GM12891 (cell line): ENCODE data around the gene MTTP.

Experiments used
- POLR2A ChIP-seq: IDR thresholded peaks from 2 replicates; pipeline ENCODE4 v1.6.1; 2011; ENCODE audit warnings: low read depth, low read length, control low read depth
- POLR2AphosphoS5 ChIP-seq: IDR thresholded peaks from 2 replicates; pipeline ENCODE4 v1.6.1; 2011; ENCODE audit warnings: low read depth, low read length, control low read depth
- SPI1 ChIP-seq: IDR thresholded peaks from 2 replicates; pipeline ENCODE4 v1.6.1; 2011; ENCODE audit warnings: low read depth, low read length, control low read depth

GRCh38 chr4:99608417-99608816 is 33.8 kb downstream of the MTTP start:
- TF ChIP-seq POLR2A (no peak), POLR2AphosphoS5 (no peak), SPI1 (no peak)
